Natural killer cell (primary cell): ENCODE data around the gene AHRR. TPM values are rescaled to one million over a fixed set of nuclear protein-coding genes. Genes with fewer than 3 reads are reported as not detected.

Experiments
- ATAC-seq, 3 donors: fragments of 150-1000 bp in 2 of 3; fragments of 200-7000 bp in 1 of 3; cut with Tn5 transposase; 1 replicate in 1 of 3; 2 replicates in 2 of 3; pipeline ENCODE4 v1.10.0; 2021; ENCODE audit warnings: mild to moderate bottlenecking in 2 of 3, moderate library complexity in 2 of 3
- DNase-seq, 2 donors: peaks; one replicate each; pipeline versions ENCODE4 v3.0.0 to v3.0.0-alpha.2; 2013 to 2021; ENCODE audit warnings: mixed read lengths in 1 of 2
- H3K27ac ChIP-seq: one replicate; pipeline ENCODE4 v1.5.1; 2013; ENCODE audit warnings: mild to moderate bottlenecking, low read length
- H3K27me3 ChIP-seq: one replicate; pipeline ENCODE4 v1.6.1; 2013; ENCODE audit warnings: low read length; ENCODE audit not compliant: control insufficient read depth, insufficient read depth
- H3K36me3 ChIP-seq: one replicate; pipeline ENCODE4 v1.6.1; 2013; ENCODE audit warnings: low read length; ENCODE audit not compliant: control insufficient read depth, insufficient read depth
- H3K4me1 ChIP-seq: one replicate; pipeline ENCODE4 v1.6.1; 2013; ENCODE audit warnings: low read length; ENCODE audit not compliant: control insufficient read depth, insufficient read depth
- H3K4me3 ChIP-seq: one replicate; pipeline ENCODE4 v1.5.1; 2013; ENCODE audit warnings: low read length
- H3K9me3 ChIP-seq: one replicate; pipeline ENCODE4 v1.6.1; 2013; ENCODE audit warnings: low read length; ENCODE audit not compliant: control insufficient read depth, insufficient read depth
- H3K27ac Mint-ChIP-seq, 2 donors: one replicate each; pipeline ENCODE4 v1.8.0; 2022; ENCODE audit warnings: mild to moderate bottlenecking in 2 of 2, mixed read lengths in 2 of 2, moderate library complexity in 1 of 2
- H3K27me3 Mint-ChIP-seq, 2 donors: one replicate each; pipeline ENCODE4 v1.8.0; 2022; ENCODE audit warnings: low read depth in 2 of 2, mixed read lengths in 2 of 2
- H3K36me3 Mint-ChIP-seq: one replicate; pipeline ENCODE4 v1.8.0; 2022; ENCODE audit warnings: mixed read lengths
- H3K4me1 Mint-ChIP-seq, 2 donors: one replicate each; pipeline ENCODE4 v1.8.0; 2022; ENCODE audit warnings: mixed read lengths in 2 of 2
- H3K4me3 Mint-ChIP-seq: one replicate; pipeline ENCODE4 v1.8.0; 2022; ENCODE audit warnings: mild to moderate bottlenecking, moderate library complexity, mixed read lengths
- H3K9me3 Mint-ChIP-seq, 2 donors: one replicate each; pipeline ENCODE4 v1.8.0; 2022; ENCODE audit warnings: mixed read lengths in 2 of 2
- WGBS: methylation state at CpG from one replicate; pipeline ENCODE4 v1.1.7; 2013; ENCODE audit warnings: missing lambda C conversion rate; ENCODE audit not compliant: insufficient coverage; 5-methylcytosine and 5-hydroxymethylcytosine counted together
- intact Hi-C: fragments of 100-400 bp; cut with micrococcal nuclease; formaldehyde crosslinking; loops from one replicate; pipeline ENCODE4 v1.14.2; 2022
- total RNA-seq, 4 donors: library from RNA; stranded (reverse); fragments of 120-200 nt in 1 of 4; gene quantifications; one replicate each; pipeline versions ENCODE4 v1.2.3 to v1.2.4, GENCODE V29; 2013 to 2022
- TF ChIP-seq, protein P1 (sequence below): fragments of 200-600 bp; IDR thresholded peaks from one replicate; pipeline ENCODE4 v1.8.0; 2022; ENCODE audit warnings: antibody characterized with exemption

Gene AHRR
- total RNA-seq, 3 donors from 2014 or later (not counting 1 experiment from before 2014, with no cell fraction given) = 0.88 to 1.4 (median 1.2) TPM

GRCh38 chr5:428219-428618 is 106.7 kb downstream of the AHRR start:
- Histone ChIP-seq H3K27me3 (no peaks in the 10 kb centered on the region), H3K4me1 (peaks cover 12% of the 10 kb centered on the region), H3K4me3 (no peak overlapping the region), H3K27ac (no peak overlapping the region), H3K9me3 (no peaks in the 10 kb centered on the region), H3K36me3 (no peaks in the 10 kb centered on the region)
- peaks cover 0 to 4% of the 10 kb centered on the region in 2 donors for H3K27me3 Mint-ChIP-seq
- no peaks in the 10 kb centered on the region for H3K36me3 Mint-ChIP-seq
- ATAC-seq (no peak), DNase-seq (no peak)
- no peak overlapping the region for H3K27ac Mint-ChIP-seq
- WGBS = 95% methylated on average over 10 of the region's 11 CpGs
- TF ChIP-seq, protein P1, sequence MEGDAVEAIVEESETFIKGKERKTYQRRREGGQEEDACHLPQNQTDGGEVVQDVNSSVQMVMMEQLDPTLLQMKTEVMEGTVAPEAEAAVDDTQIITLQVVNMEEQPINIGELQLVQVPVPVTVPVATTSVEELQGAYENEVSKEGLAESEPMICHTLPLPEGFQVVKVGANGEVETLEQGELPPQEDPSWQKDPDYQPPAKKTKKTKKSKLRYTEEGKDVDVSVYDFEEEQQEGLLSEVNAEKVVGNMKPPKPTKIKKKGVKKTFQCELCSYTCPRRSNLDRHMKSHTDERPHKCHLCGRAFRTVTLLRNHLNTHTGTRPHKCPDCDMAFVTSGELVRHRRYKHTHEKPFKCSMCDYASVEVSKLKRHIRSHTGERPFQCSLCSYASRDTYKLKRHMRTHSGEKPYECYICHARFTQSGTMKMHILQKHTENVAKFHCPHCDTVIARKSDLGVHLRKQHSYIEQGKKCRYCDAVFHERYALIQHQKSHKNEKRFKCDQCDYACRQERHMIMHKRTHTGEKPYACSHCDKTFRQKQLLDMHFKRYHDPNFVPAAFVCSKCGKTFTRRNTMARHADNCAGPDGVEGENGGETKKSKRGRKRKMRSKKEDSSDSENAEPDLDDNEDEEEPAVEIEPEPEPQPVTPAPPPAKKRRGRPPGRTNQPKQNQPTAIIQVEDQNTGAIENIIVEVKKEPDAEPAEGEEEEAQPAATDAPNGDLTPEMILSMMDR = no peak
- peaks cover 4 to 13% of the 10 kb centered on the region in 2 donors for H3K4me1 Mint-ChIP-seq
- H3K4me3 Mint-ChIP-seq = no peak overlapping the region
- intact Hi-C loops = no loop called here
- H3K9me3 Mint-ChIP-seq = peaks cover 0 to 9% of the 10 kb centered on the region in 2 donors

DNA sequence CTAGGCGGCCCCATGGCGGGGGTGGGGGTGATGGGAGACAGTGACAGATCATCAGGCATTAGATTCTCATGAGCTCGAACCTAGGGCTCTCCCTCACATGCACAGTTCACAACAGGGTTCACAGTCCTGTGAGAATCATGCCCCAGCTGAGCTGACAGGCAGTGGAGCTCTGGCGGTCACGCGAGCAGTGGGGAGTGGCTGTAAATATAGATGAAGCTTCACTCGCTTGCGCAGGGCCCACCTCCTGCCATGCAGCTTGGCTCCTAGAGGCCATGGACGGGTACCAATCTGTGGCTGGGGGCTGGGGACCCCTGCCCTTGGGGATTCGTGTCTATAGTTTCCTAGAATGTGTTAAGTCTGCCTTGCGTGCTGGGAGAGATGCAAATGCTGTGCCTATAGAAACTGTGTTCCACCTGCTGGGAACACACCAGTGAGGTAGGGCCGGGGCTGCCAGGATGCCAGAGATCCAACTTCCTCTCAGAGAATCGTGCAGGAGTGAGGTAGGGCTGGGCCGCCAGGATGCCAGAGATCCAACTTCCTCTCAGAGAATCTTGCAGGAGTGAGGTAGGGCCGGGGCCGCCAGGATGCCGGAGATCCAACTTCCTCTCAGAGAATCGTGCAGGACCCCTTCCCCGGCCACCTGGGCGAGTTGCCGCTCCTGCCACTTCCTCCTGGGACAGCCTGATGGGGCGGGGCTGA is 107.4 kb downstream of the AHRR start:
- Mint-ChIP-seq H3K9me3 (peaks cover 0 to 9% of the 10 kb centered on the region in 2 donors), H3K4me3 (no peak overlapping the region), H3K27me3 (peaks cover 0 to 4% of the 10 kb centered on the region in 2 donors), H3K27ac (no peak overlapping the region), H3K36me3 (no peaks in the 10 kb centered on the region), H3K4me1 (peaks cover 0 to 9% of the 10 kb centered on the region in 2 donors)
- TF ChIP-seq, protein P1 = no peak
- peaks cover 10% of the 10 kb centered on the region for H3K4me1 ChIP-seq
- no peak overlapping the region for H3K27ac ChIP-seq
- ATAC-seq = no peak
- intact Hi-C loops = no loop called here
- 78% methylated on average over 20 of the region's 22 CpGs for WGBS
- DNase-seq = no peak
- no peak overlapping the region for H3K4me3 ChIP-seq
- no peaks in the 10 kb centered on the region for H3K36me3 ChIP-seq
- H3K27me3 ChIP-seq = no peaks in the 10 kb centered on the region
- no peaks in the 10 kb centered on the region for H3K9me3 ChIP-seq

GRCh38 chr5:429453-430188 is 108.1 kb downstream of the AHRR start:
- DNase-seq = no peak

More at GRCh38 chr5:429453-430188, 108.1 kb downstream of the AHRR start:
- Mint-ChIP-seq H3K4me1 (peaks cover 0 to 3% of the 10 kb centered on the region in 2 donors), H3K27ac (no peak overlapping the region), H3K4me3 (no peak overlapping the region), H3K36me3 (no peaks in the 10 kb centered on the region), H3K27me3 (peaks cover 0 to 4% of the 10 kb centered on the region in 2 donors), H3K9me3 (peaks cover 0 to 9% of the 10 kb centered on the region in 2 donors)
- no peak overlapping the region for H3K27ac ChIP-seq
- intact Hi-C loops = loop anchor here (2.0 kb wide), 1 partner anchor 241 kb away; no protein-coding TSS in a partner anchor
- TF ChIP-seq, protein P1 = no peak
- H3K9me3 ChIP-seq = no peaks in the 10 kb centered on the region
- H3K4me1 ChIP-seq = peaks cover 4% of the 10 kb centered on the region
- H3K4me3 ChIP-seq = no peak overlapping the region
- H3K36me3 ChIP-seq = no peaks in the 10 kb centered on the region
- 92% methylated on average over 35 of the region's 35 CpGs for WGBS
- no peaks in the 10 kb centered on the region for H3K27me3 ChIP-seq
- no peak for ATAC-seq
